Caco-2 (cell line): ENCODE measurements around the gene PML. TPM values are rescaled to one million over a fixed set of nuclear protein-coding genes. Genes with fewer than 3 reads are reported as not detected.

ENCODE experiments used
- BruUV-seq: library from RNA; stranded (reverse); fragments of 400-500 nt; replicated peaks from 2 replicates; lab custom pipeline; 2021; lab: Mats Ljungman, UMichigan
- CTCF ChIA-PET: fragments of 300-600 bp; sonication (Branson Sonifier 250); formaldehyde crosslinking; loops from one replicate; lab custom pipeline; 2022; ENCODE audit warnings: antibody characterized with exemption; lab: Charles Lee
- POLR2A ChIA-PET: fragments of 300-600 bp; sonication (Branson Sonifier 250); formaldehyde crosslinking; loops from one replicate; lab custom pipeline; 2022; ENCODE audit warnings: antibody characterized with exemption; lab: Charles Lee
- DNase-seq, 2 experiments: peaks; one replicate each; pipeline versions ENCODE4 v3.0.0 to v3.0.0-alpha.2; 2020 to 2022
- H3K27me3 ChIP-seq: replicated peaks from 2 replicates; pipeline ENCODE4 v1.6.0; 2011; ENCODE audit warnings: low read length; ENCODE audit not compliant: control insufficient read depth, insufficient read depth
- H3K36me3 ChIP-seq: 2 replicates; pipeline ENCODE4 v1.5.1; 2011; ENCODE audit warnings: low read length; ENCODE audit not compliant: control insufficient read depth, insufficient read depth
- H3K4me1 ChIP-seq: fragments of 250-450 bp; sonication (Bioruptor Pico); 2 replicates; pipeline ENCODE4 v1.5.1; 2020; ENCODE audit warnings: mild to moderate bottlenecking
- H3K4me3 ChIP-seq: 2 replicates; pipeline ENCODE4 v1.5.1; 2011; ENCODE audit warnings: low read depth, mild to moderate bottlenecking, control low read depth, low read length
- H3K9me3 ChIP-seq: fragments of 250-450 bp; sonication (Bioruptor Pico); 2 replicates; pipeline ENCODE4 v1.5.1; 2020; ENCODE audit warnings: mild to moderate bottlenecking, moderate library complexity
- H3K27ac Mint-ChIP-seq: one replicate; pipeline ENCODE4 v1.8.0; 2022; ENCODE audit warnings: mixed read lengths; ENCODE audit not compliant: unreplicated experiment
- H3K27me3 Mint-ChIP-seq: one replicate; pipeline ENCODE4 v1.8.0; 2022; ENCODE audit warnings: mixed read lengths; ENCODE audit not compliant: insufficient read depth, unreplicated experiment
- H3K36me3 Mint-ChIP-seq: one replicate; pipeline ENCODE4 v1.8.0; 2022; ENCODE audit warnings: mild to moderate bottlenecking, mixed read lengths; ENCODE audit not compliant: insufficient read depth, unreplicated experiment
- H3K4me1 Mint-ChIP-seq: one replicate; pipeline ENCODE4 v1.8.0; 2022; ENCODE audit warnings: low read depth, mixed read lengths; ENCODE audit not compliant: unreplicated experiment
- H3K4me3 Mint-ChIP-seq: one replicate; pipeline ENCODE4 v1.8.0; 2022; ENCODE audit warnings: mild to moderate bottlenecking, moderate library complexity, mixed read lengths; ENCODE audit not compliant: unreplicated experiment
- H3K9me3 Mint-ChIP-seq: one replicate; pipeline ENCODE4 v1.8.0; 2022; ENCODE audit warnings: mixed read lengths; ENCODE audit not compliant: unreplicated experiment
- CTCF ChIP-seq, 2 experiments: fragments of 200-600 bp in 1 of 2; IDR thresholded peaks; 1 replicate in 1 of 2; 2 replicates in 1 of 2; pipeline versions ENCODE4 v1.5.1 to v1.8.0; 2011 to 2022; ENCODE audit warnings: antibody characterized with exemption in 1 of 2, control low read depth in 1 of 2, inconsistent platforms in 1 of 2, low read depth in 1 of 2, low read length in 1 of 2, mild to moderate bottlenecking in 1 of 2, moderate library complexity in 1 of 2; ENCODE audit not compliant: insufficient read depth in 1 of 2, severe bottlenecking in 1 of 2, unreplicated experiment in 1 of 2
- intact Hi-C: fragments of 100-400 bp; cut with micrococcal nuclease; formaldehyde crosslinking; loops from one replicate; pipeline ENCODE4 v1.10.0; 2022; ENCODE audit not compliant: unreplicated experiment
- total RNA-seq: library from RNA; stranded (reverse); gene quantifications from 2 replicates; pipeline ENCODE4 v1.2.3, GENCODE V29; 2022

PML gene
- total RNA-seq, 1 experiment from 2014 or later, result 18.7 TPM

- TF ChIP-seq CTCF (IDR thresholded peaks at IDR 0.05; ENCODE audit: insufficient read depth in 1 of 2, low read depth in 1 of 2, low read length in 1 of 2, severe bottlenecking in 1 of 2, unreplicated experiment in 1 of 2), result no peak
- peaks cover 15% of the 10 kb centered on the region for H3K27me3 Mint-ChIP-seq
- BruUV-seq, result no TSS peak
- no peaks in the 10 kb centered on the region for H3K4me1 ChIP-seq
- H3K4me3 ChIP-seq, result no peak overlapping the region
- ChIA-PET CTCF (no interaction called here), POLR2A (no interaction called here)
- no peak overlapping the region for H3K4me3 Mint-ChIP-seq
- intact Hi-C loops, result no loop called here
- H3K27me3 ChIP-seq, result no peaks in the 10 kb centered on the region; the same call in 1 of the 2 replicates
- no peaks in the 10 kb centered on the region for H3K9me3 ChIP-seq
- no peak for DNase-seq
- no peaks in the 10 kb centered on the region for H3K36me3 ChIP-seq
- no peak overlapping the region for H3K27ac Mint-ChIP-seq
- no peaks in the 10 kb centered on the region for H3K4me1 Mint-ChIP-seq
- peaks cover 9% of the 10 kb centered on the region for H3K9me3 Mint-ChIP-seq
- no peaks in the 10 kb centered on the region for H3K36me3 Mint-ChIP-seq
These were observed 15.6 kb upstream of the PML start for GRCh38 chr15:73978896-73979295.

- Mint-ChIP-seq H3K4me1 (no peaks in the 10 kb centered on the region), H3K4me3 (no peak overlapping the region), H3K9me3 (peaks cover 9% of the 10 kb centered on the region), H3K27me3 (peaks cover 15% of the 10 kb centered on the region), H3K27ac (no peak overlapping the region), H3K36me3 (no peaks in the 10 kb centered on the region)
- DNase-seq, result no peak
- BruUV-seq, result no TSS peak
- Histone ChIP-seq H3K36me3 (no peaks in the 10 kb centered on the region), H3K4me1 (no peaks in the 10 kb centered on the region), H3K9me3 (no peaks in the 10 kb centered on the region), H3K27me3 (no peaks in the 10 kb centered on the region; the same call in 1 of the 2 replicates), H3K4me3 (no peak overlapping the region)
- no peak for TF ChIP-seq CTCF (IDR thresholded peaks at IDR 0.05; ENCODE audit: insufficient read depth in 1 of 2, low read depth in 1 of 2, low read length in 1 of 2, severe bottlenecking in 1 of 2, unreplicated experiment in 1 of 2)
- POLR2A ChIA-PET, result no interaction called here
- CTCF ChIA-PET, result interaction anchor here (0.7 kb wide), 1 partner anchor 15 kb away, joined by 9 read pairs; the partner anchor contains the start of gene PML
- intact Hi-C loops, result no loop called here
These were observed 14.9 kb upstream of the PML start for GRCh38 chr15:73979636-73980035.

GRCh38 chr15:73981761-73982221, 12.7 kb upstream of the PML start:
- ChIA-PET POLR2A (no interaction called here), CTCF (interaction anchor here (1.0 kb wide), 1 partner anchor 9 kb away, joined by 3 read pairs; no protein-coding TSS in a partner anchor)
- H3K27ac Mint-ChIP-seq, result no peak overlapping the region
- no TSS peak for BruUV-seq
- Histone ChIP-seq H3K36me3 (no peaks in the 10 kb centered on the region), H3K9me3 (no peaks in the 10 kb centered on the region), H3K4me1 (no peaks in the 10 kb centered on the region), H3K4me3 (no peak overlapping the region), H3K27me3 (no peaks in the 10 kb centered on the region; the same call in 1 of the 2 replicates)
- intact Hi-C loops, result no loop called here
- H3K4me1 Mint-ChIP-seq, result no peaks in the 10 kb centered on the region
- no peaks in the 10 kb centered on the region for H3K36me3 Mint-ChIP-seq
- peaks cover 7% of the 10 kb centered on the region for H3K27me3 Mint-ChIP-seq
- no peak for DNase-seq
- H3K9me3 Mint-ChIP-seq, result no peaks in the 10 kb centered on the region
- H3K4me3 Mint-ChIP-seq, result no peak overlapping the region
- TF ChIP-seq CTCF (IDR thresholded peaks at IDR 0.05; ENCODE audit: insufficient read depth in 1 of 2, low read depth in 1 of 2, low read length in 1 of 2, severe bottlenecking in 1 of 2, unreplicated experiment in 1 of 2), result no peak
